ENCODE data around the gene MTUS2. TPM values are rescaled to one million over a fixed set of nuclear protein-coding genes. Genes with fewer than 3 reads are reported as not detected.
A peak's percentile ranks its signal among the peaks of the same experiment; 100 is the strongest.

The MTUS2 gene
- total RNA-seq (2014; rRNA removed) (not detected in 2 replicates), Bru-seq, nascent RNA (percentile 2 among the genes with signal in this experiment), BruChase-seq, experiment 1, labeled RNA remaining after a 6-hour chase (percentile 2 among the genes with signal in this experiment), BruChase-seq, experiment 2, labeled RNA remaining after a 2-hour chase (percentile 2 among the genes with signal in this experiment)
- long read RNA-seq: 0 reads

DNA sequence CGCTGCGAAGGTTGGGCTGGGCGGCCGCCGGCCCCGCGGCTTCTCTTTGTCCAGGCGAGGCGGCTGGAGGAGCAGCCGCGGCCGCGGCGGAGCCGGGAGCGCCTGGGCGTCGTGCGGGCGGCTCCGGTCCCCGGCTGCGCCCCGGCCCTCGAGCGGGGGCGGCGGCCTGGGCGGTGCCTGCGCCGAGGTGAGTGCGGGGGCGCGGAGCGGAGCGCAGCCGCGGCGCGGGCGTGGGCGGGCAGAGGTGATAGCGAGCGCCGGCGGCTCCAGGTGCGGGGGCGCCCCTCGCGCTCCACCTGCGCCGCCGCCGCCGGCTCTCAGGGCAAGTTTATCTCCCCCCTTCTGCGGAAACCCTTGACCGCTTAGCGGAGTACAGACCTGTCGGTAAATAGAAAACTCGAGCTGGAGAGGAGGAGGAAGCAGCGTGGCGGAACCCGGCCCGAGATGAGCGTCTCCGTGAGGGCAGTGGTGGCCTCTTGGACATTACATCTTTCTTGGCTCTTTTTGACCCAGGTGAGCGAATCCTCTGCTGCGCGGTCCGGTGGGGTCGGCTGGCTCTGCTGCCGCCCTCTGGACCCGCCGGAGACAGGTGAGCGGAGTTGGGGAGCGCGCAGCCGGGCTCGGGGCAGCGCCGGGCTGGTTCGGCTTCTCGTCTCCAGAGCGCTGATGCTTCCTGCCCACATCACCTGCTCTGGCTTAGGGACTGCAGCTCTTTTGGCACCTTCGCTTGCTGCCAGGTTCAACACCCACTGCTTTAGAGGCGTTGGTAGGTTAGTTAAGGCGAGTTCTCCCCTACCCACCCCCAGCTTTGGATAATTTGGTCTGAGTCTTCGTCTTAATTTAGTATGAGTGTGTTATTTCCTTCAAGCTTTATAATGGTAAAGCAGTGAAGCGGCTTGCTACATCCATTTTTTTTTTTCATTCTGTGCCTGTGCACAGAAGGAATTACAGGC lies at the start of gene MTUS2:
Gene MTUS2 (plus strand): TSS at position 241 of the 953 bp plus-strand sequence.
- peak within 1 kb of the TSS; percentile 67 for H3K4me2 ChIP-seq (ENCODE audit: low read length)
- no peaks in the 10 kb centered on the region for H3K4me1 ChIP-seq (ENCODE audit: insufficient read depth, low read length)
- no peaks in the 10 kb centered on the region for H3K36me3 ChIP-seq (ENCODE audit: low read depth, low read length)
- ATAC-seq (peak; percentile 40), DNase-seq (no peak)
- peaks cover 44% of the 10 kb centered on the region for H3K27me3 ChIP-seq (ENCODE audit: low read length)
- no peaks in the 10 kb centered on the region for H4K20me1 ChIP-seq (ENCODE audit: low read length)
- H3K9me3 ChIP-seq (ENCODE audit: low read length): no peaks in the 10 kb centered on the region
- H3F3A ChIP-seq (ENCODE audit: low read length, unreplicated experiment): no peaks in the 10 kb centered on the region
- BruUV-seq (replicated peaks): no TSS peak
- no peak within 1 kb of the TSS for H3K27ac ChIP-seq (ENCODE audit: low read length)
- intact Hi-C loops (cut with micrococcal nuclease): no loop called here
- peak within 1 kb of the TSS; percentile 45; the same call in 1 of the 2 replicates for H2AFZ ChIP-seq (ENCODE audit: low read length)
- H3K9ac ChIP-seq (ENCODE audit: low read length): no peak within 1 kb of the TSS
- peak within 1 kb of the TSS; percentile 43; the same call in 1 of the 2 replicates for H3K4me3 ChIP-seq (ENCODE audit: low read length)
- H3K79me2 ChIP-seq (ENCODE audit: low read length): no peaks in the 10 kb centered on the region
- POLR2A ChIA-PET (ENCODE audit: unreplicated experiment): no interaction called here
- TF ChIP-seq, protein P1, sequence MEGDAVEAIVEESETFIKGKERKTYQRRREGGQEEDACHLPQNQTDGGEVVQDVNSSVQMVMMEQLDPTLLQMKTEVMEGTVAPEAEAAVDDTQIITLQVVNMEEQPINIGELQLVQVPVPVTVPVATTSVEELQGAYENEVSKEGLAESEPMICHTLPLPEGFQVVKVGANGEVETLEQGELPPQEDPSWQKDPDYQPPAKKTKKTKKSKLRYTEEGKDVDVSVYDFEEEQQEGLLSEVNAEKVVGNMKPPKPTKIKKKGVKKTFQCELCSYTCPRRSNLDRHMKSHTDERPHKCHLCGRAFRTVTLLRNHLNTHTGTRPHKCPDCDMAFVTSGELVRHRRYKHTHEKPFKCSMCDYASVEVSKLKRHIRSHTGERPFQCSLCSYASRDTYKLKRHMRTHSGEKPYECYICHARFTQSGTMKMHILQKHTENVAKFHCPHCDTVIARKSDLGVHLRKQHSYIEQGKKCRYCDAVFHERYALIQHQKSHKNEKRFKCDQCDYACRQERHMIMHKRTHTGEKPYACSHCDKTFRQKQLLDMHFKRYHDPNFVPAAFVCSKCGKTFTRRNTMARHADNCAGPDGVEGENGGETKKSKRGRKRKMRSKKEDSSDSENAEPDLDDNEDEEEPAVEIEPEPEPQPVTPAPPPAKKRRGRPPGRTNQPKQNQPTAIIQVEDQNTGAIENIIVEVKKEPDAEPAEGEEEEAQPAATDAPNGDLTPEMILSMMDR (conservative IDR thresholded peaks at IDR 0.05; ENCODE audit: low read depth, low read length): no peak
- TF ChIP-seq EZH2 (IDR thresholded peaks at IDR 0.05; ENCODE audit: low read length, unreplicated experiment): peak; percentile 91
- CTCF ChIA-PET: no interaction called here
- no peaks in the 10 kb centered on the region for H3K9me2 ChIP-seq (replicated peaks; ENCODE audit: low read length)

GRCh38 chr13:28778308-28779215 lies 41.6 kb upstream of the MTUS2 start:
- intact Hi-C loops (cut with micrococcal nuclease): no loop called here
- no peaks in the 10 kb centered on the region for H3K79me2 ChIP-seq (ENCODE audit: low read length)
- POLR2A ChIA-PET (ENCODE audit: unreplicated experiment): no interaction called here
- H3K9me2 ChIP-seq (replicated peaks; ENCODE audit: low read length): no peaks in the 10 kb centered on the region
- no peak overlapping the region for H3K4me3 ChIP-seq (ENCODE audit: low read length)
- no peaks in the 10 kb centered on the region for H3F3A ChIP-seq (ENCODE audit: low read length, unreplicated experiment)
- H2AFZ ChIP-seq (ENCODE audit: low read length): no peak overlapping the region
- no peak overlapping the region for H3K27ac ChIP-seq (ENCODE audit: low read length)
- DNase-seq: no peak
- ATAC-seq: no peak
- H3K36me3 ChIP-seq (ENCODE audit: low read depth, low read length): no peaks in the 10 kb centered on the region
- H3K4me2 ChIP-seq (ENCODE audit: low read length): no peak overlapping the region
- H3K9me3 ChIP-seq (ENCODE audit: low read length): no peaks in the 10 kb centered on the region
- H3K27me3 ChIP-seq (ENCODE audit: low read length): no peaks in the 10 kb centered on the region
- H4K20me1 ChIP-seq (ENCODE audit: low read length): no peaks in the 10 kb centered on the region
- H3K9ac ChIP-seq (ENCODE audit: low read length): no peak overlapping the region
- no peaks in the 10 kb centered on the region for H3K4me1 ChIP-seq (ENCODE audit: insufficient read depth, low read length)
- no TSS peak for BruUV-seq (replicated peaks)
- TF ChIP-seq EZH2 (IDR thresholded peaks at IDR 0.05; ENCODE audit: low read length, unreplicated experiment) (no peak), EZH2phosphoT487 (IDR thresholded peaks at IDR 0.05; ENCODE audit: borderline replicate concordance, low read length) (no peak)
- TF ChIP-seq, protein P1 (conservative IDR thresholded peaks at IDR 0.05; ENCODE audit: low read depth, low read length): no peak
- CTCF ChIA-PET: no interaction called here
